K562 (cell line): ENCODE results near the gene FAM111B. TPM values are rescaled to one million over a fixed set of nuclear protein-coding genes. Genes with fewer than 3 reads are reported as not detected.
A peak's percentile ranks its signal among the peaks of the same experiment; 100 is the strongest.

Source experiments
- BRD4 ChIP-seq: fragments of 200-600 bp; sonication (generic); IDR thresholded peaks from 2 replicates; pipeline ENCODE4 v1.6.1; 2017; ENCODE audit warnings: inconsistent platforms
- CHAMP1 ChIP-seq: fragments of 450-650 bp; IDR thresholded peaks from 2 replicates; pipeline ENCODE4 v1.6.1; 2016; ENCODE audit warnings: mild to moderate bottlenecking
- CREB1 ChIP-seq, 2 experiments: sonication (generic) in 1 of 2; formaldehyde crosslinking in 1 of 2; IDR thresholded peaks; 2 replicates each; pipeline versions ENCODE4 v1.6.1 to v1.8.0; 2012 to 2022; ENCODE audit warnings: inconsistent platforms in 1 of 2, mild to moderate bottlenecking in 1 of 2, missing genetic modification reagents in 1 of 2, moderate library complexity in 1 of 2
- E2F3 ChIP-seq: fragments of 250-450 bp; sonication (Bioruptor Pico); IDR thresholded peaks from 2 replicates; pipeline ENCODE4 v1.4.0; 2020; ENCODE audit warnings: mild to moderate bottlenecking
- NFE2L1 ChIP-seq: fragments of 450-650 bp; IDR thresholded peaks from 2 replicates; pipeline ENCODE4 v1.6.1; 2016; ENCODE audit warnings: missing genetic modification characterization, low read depth, mild to moderate bottlenecking, missing compliant biosample characterization, moderate library complexity, borderline replicate concordance
- PHF20 ChIP-seq: fragments of 450-650 bp; IDR thresholded peaks from 2 replicates; pipeline ENCODE4 v1.6.1; 2018; ENCODE audit not compliant: partially characterized antibody
- RAD21 ChIP-seq, 2 experiments: fragments of 250-450 bp in 1 of 2; fragments of 450-650 bp in 1 of 2; sonication (Bioruptor Pico) in 1 of 2; formaldehyde crosslinking in 1 of 2; IDR thresholded peaks in 1 of 2; conservative IDR thresholded peaks in 1 of 2; 2 replicates each; pipeline versions ENCODE4 v1.4.0 to v1.8.0; 2020 to 2022; ENCODE audit warnings: mild to moderate bottlenecking in 2 of 2, moderate library complexity in 1 of 2
- TSHZ1 ChIP-seq: fragments of 250-450 bp; sonication (Bioruptor Pico); IDR thresholded peaks from 2 replicates; pipeline ENCODE4 v1.4.0; 2020; ENCODE audit warnings: mild to moderate bottlenecking, moderate library complexity
- ZNF398 ChIP-seq: fragments of 250-450 bp; sonication (Bioruptor Pico); IDR thresholded peaks from 2 replicates; pipeline ENCODE4 v1.8.0; 2021; ENCODE audit warnings: moderate library complexity, mild to moderate bottlenecking, inconsistent platforms
- ZNF76 ChIP-seq: fragments of 250-450 bp; sonication (Bioruptor Pico); IDR thresholded peaks from 2 replicates; pipeline ENCODE4 v1.4.0; 2020; ENCODE audit warnings: mild to moderate bottlenecking, moderate library complexity, borderline replicate concordance
- polyA plus RNA-seq, 8 experiments: library from polyadenylated mRNA; depleted of rRNA in 4 of 8; stranded (reverse) in 5 of 8; unstranded in 3 of 8; fragments of >200 nt; fragmentation: Nextera tagmentation in 2 of 8; fragmentation: Illumina TruSeq in 1 of 8; extraction: Ambion mirVana in 2 of 8; extraction: Trizol in 1 of 8; gene quantifications; 2 replicates each; pipeline versions ENCODE4 v1.2.1 to v1.2.3, GENCODE V29; 2011 to 2014; ENCODE audit warnings: inconsistent platforms in 1 of 8, missing spikeins in 1 of 8
- total RNA-seq, 7 experiments: library from RNA; depleted of rRNA in 6 of 7; stranded (reverse); fragments of >200 nt in 6 of 7; fragmentation: Illumina TruSeq in 2 of 7; extraction: Trizol in 2 of 7; gene quantifications; 2 replicates each; pipeline versions ENCODE4 v1.2.1 to v1.2.3, GENCODE V29; 2011 to 2021; ENCODE audit warnings: low replicate concordance in 1 of 7
- TF ChIP-seq, protein P1 (sequence below): fragments of 450-650 bp; conservative IDR thresholded peaks from 2 replicates; pipeline ENCODE4 v1.6.1; 2016; ENCODE audit warnings: missing genetic modification characterization, low read depth, mild to moderate bottlenecking, control low read depth, missing compliant biosample characterization
- TF ChIP-seq, protein P2 (sequence below): fragments of 450-650 bp; formaldehyde crosslinking; IDR thresholded peaks from 2 replicates; pipeline ENCODE4 v1.4.0; 2020; ENCODE audit warnings: mild to moderate bottlenecking

FAM111B gene
- total and polyA plus RNA-seq, 9 of the 15 experiments (the other 6 are each of a cell fraction or from before 2014, with no cell fraction given), result 0.01 to 0.33 (median 0.06) TPM; not detected in 5

GRCh38 chr11:59142530-59143507 lies 35.8 kb downstream of the FAM111B start, which contains the start of gene FAM111A (continued):
- TF ChIP-seq, protein P1, sequence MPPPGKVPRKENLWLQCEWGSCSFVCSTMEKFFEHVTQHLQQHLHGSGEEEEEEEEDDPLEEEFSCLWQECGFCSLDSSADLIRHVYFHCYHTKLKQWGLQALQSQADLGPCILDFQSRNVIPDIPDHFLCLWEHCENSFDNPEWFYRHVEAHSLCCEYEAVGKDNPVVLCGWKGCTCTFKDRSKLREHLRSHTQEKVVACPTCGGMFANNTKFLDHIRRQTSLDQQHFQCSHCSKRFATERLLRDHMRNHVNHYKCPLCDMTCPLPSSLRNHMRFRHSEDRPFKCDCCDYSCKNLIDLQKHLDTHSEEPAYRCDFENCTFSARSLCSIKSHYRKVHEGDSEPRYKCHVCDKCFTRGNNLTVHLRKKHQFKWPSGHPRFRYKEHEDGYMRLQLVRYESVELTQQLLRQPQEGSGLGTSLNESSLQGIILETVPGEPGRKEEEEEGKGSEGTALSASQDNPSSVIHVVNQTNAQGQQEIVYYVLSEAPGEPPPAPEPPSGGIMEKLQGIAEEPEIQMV (tag), result no peak
- TF ChIP-seq TSHZ1 (no peak), ZNF76 (CRISPR knock-in tag) (no peak), CREB1 (IDR thresholded peaks at IDR 0.05) (no peak), CREB1 (CRISPR knock-in tag; IDR thresholded peaks at IDR 0.05) (no peak), PHF20 (no peak), NFE2L1 (tag) (no peak), E2F3 (CRISPR knock-in tag) (no peak), ZNF398 (CRISPR knock-in tag) (no peak), CHAMP1 (no peak), BRD4 (no peak), RAD21 (CRISPR knock-in tag; conservative IDR thresholded peaks at IDR 0.05 in 1 of 2, IDR thresholded peaks at IDR 0.05 in 1 of 2) (peak in 1 of 2 experiments; percentile 27; a peak in 2 of 4 replicates)
- TF ChIP-seq, protein P2, sequence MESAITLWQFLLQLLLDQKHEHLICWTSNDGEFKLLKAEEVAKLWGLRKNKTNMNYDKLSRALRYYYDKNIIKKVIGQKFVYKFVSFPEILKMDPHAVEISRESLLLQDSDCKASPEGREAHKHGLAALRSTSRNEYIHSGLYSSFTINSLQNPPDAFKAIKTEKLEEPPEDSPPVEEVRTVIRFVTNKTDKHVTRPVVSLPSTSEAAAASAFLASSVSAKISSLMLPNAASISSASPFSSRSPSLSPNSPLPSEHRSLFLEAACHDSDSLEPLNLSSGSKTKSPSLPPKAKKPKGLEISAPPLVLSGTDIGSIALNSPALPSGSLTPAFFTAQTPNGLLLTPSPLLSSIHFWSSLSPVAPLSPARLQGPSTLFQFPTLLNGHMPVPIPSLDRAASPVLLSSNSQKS (CRISPR knock-in tag), result no peak
